GM12891 (cell line): Measurements from ENCODE around the gene WDR45B.

ENCODE experiments used
- POLR2A ChIP-seq: IDR thresholded peaks from 2 replicates; pipeline ENCODE4 v1.6.1; 2011; ENCODE audit warnings: low read depth, low read length, control low read depth
- POLR2AphosphoS5 ChIP-seq: IDR thresholded peaks from 2 replicates; pipeline ENCODE4 v1.6.1; 2011; ENCODE audit warnings: low read depth, low read length, control low read depth
- POU2F2 ChIP-seq: IDR thresholded peaks from 2 replicates; pipeline ENCODE4 v1.6.1; 2011; ENCODE audit warnings: low read depth, mild to moderate bottlenecking, control low read depth, low read length, moderate library complexity
- SPI1 ChIP-seq: IDR thresholded peaks from 2 replicates; pipeline ENCODE4 v1.6.1; 2011; ENCODE audit warnings: low read depth, low read length, control low read depth
- TAF1 ChIP-seq: IDR thresholded peaks from 2 replicates; pipeline ENCODE4 v1.6.1; 2011; ENCODE audit warnings: low read depth, low read length, control low read depth

DNA sequence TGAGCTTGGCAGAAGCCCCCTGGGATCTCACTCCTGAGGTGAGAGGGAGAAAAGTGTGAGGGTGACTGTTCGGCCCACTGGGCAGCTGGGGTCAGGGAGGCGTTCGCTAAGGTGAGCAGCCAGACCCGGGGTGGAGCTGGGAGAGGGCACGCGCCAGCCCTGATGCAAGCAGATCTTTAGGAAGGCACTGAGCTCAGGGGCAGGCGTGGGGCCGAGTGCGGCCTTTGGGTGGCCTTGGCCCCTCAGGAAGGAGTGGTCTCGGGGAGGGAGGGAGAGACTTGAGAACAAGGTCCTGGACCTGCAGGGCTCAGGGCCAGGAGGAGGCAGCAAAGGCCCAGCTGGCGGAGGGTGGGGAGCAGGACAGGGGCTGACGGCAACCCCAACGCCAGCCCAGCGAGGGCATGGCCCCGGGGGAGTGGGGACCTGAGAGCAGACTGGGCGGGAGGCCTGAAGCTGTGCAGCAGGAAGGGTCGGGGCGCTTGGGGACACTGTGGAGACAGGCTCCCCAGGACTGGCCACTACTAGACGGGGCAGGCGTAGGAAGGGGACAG, 14.5 kb upstream of the WDR45B start:
- TF ChIP-seq POLR2AphosphoS5 (no peak), POLR2A (no peak), TAF1 (no peak), SPI1 (no peak), POU2F2 (no peak)
